ENCODE measurements around the gene CTSW. TPM values are rescaled to one million over a fixed set of nuclear protein-coding genes. Genes with fewer than 3 reads are reported as not detected.

Gene CTSW
- total RNA-seq, 4 donors from 2014 or later: 1.5 to 3.1 TPM; not detected in 2

DNA sequence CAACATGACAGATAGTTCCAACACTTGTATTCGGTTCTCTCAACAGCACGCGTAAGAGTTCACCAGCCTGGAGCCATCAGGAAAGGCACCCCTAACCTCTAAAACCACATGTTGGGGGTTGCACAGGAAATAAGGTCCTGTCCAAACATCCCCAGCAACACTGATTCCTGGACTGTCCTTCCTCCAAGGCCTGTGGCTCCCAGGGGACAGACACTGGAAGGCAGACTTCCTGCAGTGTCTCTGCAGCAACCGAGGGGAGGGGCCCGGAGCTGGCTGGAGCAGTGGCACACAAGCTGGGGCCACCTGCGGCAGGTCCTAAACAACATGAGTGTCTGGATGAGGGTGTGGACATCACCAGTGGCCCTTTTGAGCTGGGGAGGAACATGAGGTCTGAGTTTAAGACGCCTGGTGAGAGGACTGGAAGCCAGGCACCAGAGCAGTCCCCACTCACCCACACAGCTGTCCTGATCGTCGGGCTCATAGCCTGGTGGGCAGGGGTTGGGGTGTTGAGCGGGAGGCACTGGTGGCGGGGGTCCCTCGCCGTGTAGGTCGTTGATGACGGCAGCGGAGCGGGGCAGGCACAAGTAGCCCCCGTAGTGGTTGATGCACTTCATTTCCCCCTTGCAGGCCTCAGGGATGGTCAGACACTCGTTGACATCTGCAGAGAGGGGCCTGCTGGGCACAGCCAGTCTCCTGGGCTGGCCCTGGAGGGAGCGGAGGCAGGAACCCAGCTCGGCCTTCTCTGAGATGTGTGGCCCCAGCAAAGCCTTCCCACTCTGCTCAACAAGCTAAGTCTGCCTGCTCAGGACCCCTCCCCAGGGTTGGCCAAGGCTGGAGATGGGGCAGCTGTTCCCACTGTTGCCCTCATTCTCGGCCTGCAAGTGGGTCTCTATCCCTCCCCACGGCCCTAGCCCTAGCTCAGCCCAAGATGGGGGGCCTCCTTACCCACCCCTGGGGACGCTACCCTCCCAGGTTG is 8.6 kb upstream of the CTSW start:
- Histone ChIP-seq H3K9me3 (no peaks in the 10 kb centered on the region), H3K36me3 (peaks cover 0 to 49% (median 2%) of the 10 kb centered on the region in 3 donors), H3K27me3 (no peaks in the 10 kb centered on the region), H3K4me1 (peaks cover 0 to 46% (median 12%) of the 10 kb centered on the region in 4 donors), H3K4me3 (peak overlapping the region in 1 of 4 donors; percentile 69), H3K27ac (peak overlapping the region in 3 of 4 donors; percentile 88 to 95 (median 95))
- TF ChIP-seq POLR2A (IDR thresholded peaks at IDR 0.05): no peak
- no peak for TF ChIP-seq EP300 (IDR thresholded peaks at IDR 0.05)
- 65 to 69% methylated on average over 17 to 20 of the region's 24 CpGs for WGBS, 2 donors
- DNase-seq (ENCODE audit: low spot score in 2 of 2): no peak

DNA sequence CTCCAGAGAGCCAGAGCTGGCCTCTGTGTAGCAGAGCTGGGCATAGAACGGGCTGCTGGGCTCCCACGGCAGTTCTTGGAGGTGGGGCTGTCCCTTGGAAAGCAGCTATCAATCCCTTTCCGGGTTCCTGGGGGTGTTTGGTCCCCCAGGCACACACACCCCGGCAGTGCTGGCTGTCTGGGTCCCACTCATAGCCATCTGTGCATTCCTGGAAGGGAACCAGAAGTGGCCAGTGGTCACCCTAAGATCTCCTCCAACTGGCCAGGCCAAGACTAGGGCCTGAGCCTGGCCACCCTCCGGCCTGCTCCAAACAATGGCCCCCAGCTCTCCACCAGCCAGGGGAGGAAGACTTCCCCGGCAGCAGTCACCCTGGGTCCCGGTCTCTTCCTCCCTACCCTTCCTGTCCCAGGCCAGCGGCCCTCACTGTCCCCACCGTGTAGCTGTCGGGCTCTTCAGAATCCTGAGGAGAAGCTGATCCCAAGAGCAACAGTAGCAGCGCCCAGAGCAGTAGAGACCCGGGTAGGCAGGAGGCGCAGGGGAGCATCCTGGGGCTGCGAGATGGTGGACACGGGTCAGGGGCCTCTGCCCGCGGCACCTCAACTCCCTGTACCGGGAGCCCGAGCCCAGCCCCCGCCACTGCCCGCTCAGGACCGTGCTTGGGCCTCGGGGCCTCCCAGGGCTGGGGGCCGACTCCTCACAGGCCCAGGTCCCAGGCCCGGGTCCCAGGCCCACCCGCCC is 7.7 kb upstream of the CTSW start:
- Histone ChIP-seq H3K36me3 (peaks cover 0 to 39% (median 0%) of the 10 kb centered on the region in 3 donors), H3K4me3 (peak overlapping the region; percentile 44 to 69 (median 56)), H3K4me1 (peaks cover 0 to 46% (median 12%) of the 10 kb centered on the region in 4 donors), H3K9me3 (no peaks in the 10 kb centered on the region), H3K27ac (peak overlapping the region; percentile 84 to 95 (median 92)), H3K27me3 (no peaks in the 10 kb centered on the region)
- TF ChIP-seq EP300 (IDR thresholded peaks at IDR 0.05) (no peak), POLR2A (IDR thresholded peaks at IDR 0.05) (no peak)
- TF ChIP-seq, protein P1, sequence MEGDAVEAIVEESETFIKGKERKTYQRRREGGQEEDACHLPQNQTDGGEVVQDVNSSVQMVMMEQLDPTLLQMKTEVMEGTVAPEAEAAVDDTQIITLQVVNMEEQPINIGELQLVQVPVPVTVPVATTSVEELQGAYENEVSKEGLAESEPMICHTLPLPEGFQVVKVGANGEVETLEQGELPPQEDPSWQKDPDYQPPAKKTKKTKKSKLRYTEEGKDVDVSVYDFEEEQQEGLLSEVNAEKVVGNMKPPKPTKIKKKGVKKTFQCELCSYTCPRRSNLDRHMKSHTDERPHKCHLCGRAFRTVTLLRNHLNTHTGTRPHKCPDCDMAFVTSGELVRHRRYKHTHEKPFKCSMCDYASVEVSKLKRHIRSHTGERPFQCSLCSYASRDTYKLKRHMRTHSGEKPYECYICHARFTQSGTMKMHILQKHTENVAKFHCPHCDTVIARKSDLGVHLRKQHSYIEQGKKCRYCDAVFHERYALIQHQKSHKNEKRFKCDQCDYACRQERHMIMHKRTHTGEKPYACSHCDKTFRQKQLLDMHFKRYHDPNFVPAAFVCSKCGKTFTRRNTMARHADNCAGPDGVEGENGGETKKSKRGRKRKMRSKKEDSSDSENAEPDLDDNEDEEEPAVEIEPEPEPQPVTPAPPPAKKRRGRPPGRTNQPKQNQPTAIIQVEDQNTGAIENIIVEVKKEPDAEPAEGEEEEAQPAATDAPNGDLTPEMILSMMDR (IDR thresholded peaks at IDR 0.05): no peak
- DNase-seq (ENCODE audit: low spot score in 2 of 2): no peak
- 15 to 16% methylated on average over 8 to 13 of the region's 26 CpGs for WGBS, 2 donors

DNA sequence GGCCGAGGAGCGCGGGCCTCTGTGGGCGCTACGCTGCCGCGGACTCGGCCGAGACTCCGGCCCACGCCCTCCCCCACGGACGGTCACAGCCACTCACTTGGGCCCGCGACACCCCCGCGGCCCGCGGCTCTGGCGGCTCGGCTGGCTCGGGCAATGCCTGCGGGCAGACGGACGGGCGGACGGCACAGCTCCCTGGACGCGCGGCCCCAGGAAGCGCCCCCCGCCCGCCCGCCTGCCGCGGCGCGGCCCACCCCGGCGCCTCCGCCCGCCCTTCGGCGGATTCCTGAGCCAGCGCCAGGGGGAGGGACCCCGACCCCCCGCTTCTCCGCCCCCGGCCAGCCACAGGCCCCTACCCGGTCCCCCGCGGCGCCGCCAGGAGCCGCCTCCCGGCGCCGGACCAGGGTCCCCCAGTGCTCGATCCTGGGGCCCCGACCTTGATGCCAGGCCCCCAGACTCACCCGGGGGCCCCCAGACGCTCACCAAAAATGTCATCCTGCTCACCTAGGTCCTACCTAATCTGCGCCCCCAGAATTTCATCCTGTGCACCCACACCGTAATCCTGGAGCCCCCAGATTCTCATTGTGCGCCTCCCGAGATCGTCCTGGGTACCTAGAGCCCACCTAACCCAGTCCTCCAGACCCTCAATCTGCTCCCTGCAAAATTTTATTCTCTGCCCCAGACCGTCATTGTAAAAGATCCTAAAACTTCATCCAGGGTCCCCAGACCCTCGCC is 6.9 kb upstream of the CTSW start, which contains the start of gene EFEMP2:
Gene EFEMP2, minus strand, starts transcription at position 215 of the 732 bp plus-strand sequence. CDS start 446 bp downstream, outside the sequence.
- WGBS, 2 donors: 0 to 2% methylated on average over 15 to 22 of the region's 69 CpGs
- Histone ChIP-seq H3K4me1 (peaks cover 0 to 42% (median 12%) of the 10 kb centered on the region in 4 donors), H3K9me3 (no peaks in the 10 kb centered on the region), H3K27ac (peak within 1 kb of the TSS; percentile 84 to 95 (median 92)), H3K4me3 (peak within 1 kb of the TSS; percentile 44 to 69 (median 56)), H3K27me3 (no peaks in the 10 kb centered on the region), H3K36me3 (peaks cover 0 to 32% (median 0%) of the 10 kb centered on the region in 3 donors)
- DNase-seq (ENCODE audit: low spot score in 2 of 2): no peak
- TF ChIP-seq, protein P1 (IDR thresholded peaks at IDR 0.05): no peak
- TF ChIP-seq EP300 (IDR thresholded peaks at IDR 0.05) (no peak), POLR2A (IDR thresholded peaks at IDR 0.05) (no peak)

DNA sequence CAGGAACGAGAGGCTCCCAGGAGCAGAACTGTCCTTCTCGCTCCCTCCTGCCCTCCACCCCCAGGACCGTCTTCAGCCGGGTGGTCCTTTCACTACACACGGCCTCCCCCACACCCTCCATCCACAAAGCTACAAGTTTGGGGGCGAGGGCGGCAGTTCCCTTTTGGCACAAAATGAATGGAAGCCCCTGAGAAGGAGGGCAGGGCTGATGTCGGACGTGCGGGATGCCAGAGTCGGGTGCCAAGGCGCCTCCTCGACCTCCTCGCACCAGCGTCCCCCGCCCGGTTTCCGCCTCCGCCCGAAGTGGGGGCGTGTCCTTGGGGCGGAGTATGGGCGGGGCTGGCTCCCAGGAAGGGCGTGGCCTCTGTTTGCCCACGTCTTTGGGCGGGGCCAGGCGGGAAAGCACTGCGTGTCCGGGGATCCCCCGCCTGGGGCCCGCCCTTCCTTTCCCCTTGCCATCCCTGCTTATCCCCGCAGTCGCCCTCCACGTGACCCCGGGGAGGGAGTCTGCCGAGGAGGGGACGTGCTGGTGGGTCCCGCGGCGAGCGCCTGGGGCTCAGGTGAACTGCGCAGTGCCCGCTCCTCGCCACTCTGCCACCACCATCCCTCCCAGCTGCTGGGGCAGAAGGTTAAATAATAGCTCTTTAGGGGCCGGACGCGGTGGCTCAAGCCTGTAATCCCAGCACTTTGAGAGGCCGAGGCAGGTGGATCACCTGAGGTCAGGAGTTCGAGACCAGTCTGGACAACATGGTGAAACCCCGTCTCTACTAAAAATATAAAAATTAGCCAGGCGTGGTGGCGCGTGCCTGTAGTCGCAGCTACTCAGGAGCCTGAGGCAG is 6.1 kb upstream of the CTSW start:
- peak overlapping the region; percentile 44 to 69 (median 56) for H3K4me3 ChIP-seq
- H3K27ac ChIP-seq: peak overlapping the region; percentile 84 to 95 (median 92)
- peaks cover 0 to 24% (median 0%) of the 10 kb centered on the region in 3 donors for H3K36me3 ChIP-seq
- no peaks in the 10 kb centered on the region for H3K27me3 ChIP-seq
- H3K9me3 ChIP-seq: no peaks in the 10 kb centered on the region
- WGBS, 2 donors: 8 to 17% methylated on average over 24 to 52 of the region's 54 CpGs
- peak; percentile 93 to 97 for DNase-seq (ENCODE audit: low spot score in 2 of 2)
- TF ChIP-seq EP300 (IDR thresholded peaks at IDR 0.05) (peak; percentile 76 to 91), POLR2A (IDR thresholded peaks at IDR 0.05) (peak; percentile 53 to 81)
- TF ChIP-seq, protein P1 (IDR thresholded peaks at IDR 0.05): peak in 2 of 5 experiments; percentile 13 to 27
- peaks cover 0 to 37% (median 12%) of the 10 kb centered on the region in 4 donors for H3K4me1 ChIP-seq
